Measurements from ENCODE around the gene AMH. TPM values are rescaled to one million over a fixed set of nuclear protein-coding genes. Genes with fewer than 3 reads are reported as not detected.
A peak's percentile ranks its signal among the peaks of the same experiment; 100 is the strongest.

The AMH gene
- total and polyA plus RNA-seq, 2 of the 13 experiments (the other 11 are each of a cell fraction or from before 2014, with no cell fraction given) = 0.03 to 0.18 TPM

DNA sequence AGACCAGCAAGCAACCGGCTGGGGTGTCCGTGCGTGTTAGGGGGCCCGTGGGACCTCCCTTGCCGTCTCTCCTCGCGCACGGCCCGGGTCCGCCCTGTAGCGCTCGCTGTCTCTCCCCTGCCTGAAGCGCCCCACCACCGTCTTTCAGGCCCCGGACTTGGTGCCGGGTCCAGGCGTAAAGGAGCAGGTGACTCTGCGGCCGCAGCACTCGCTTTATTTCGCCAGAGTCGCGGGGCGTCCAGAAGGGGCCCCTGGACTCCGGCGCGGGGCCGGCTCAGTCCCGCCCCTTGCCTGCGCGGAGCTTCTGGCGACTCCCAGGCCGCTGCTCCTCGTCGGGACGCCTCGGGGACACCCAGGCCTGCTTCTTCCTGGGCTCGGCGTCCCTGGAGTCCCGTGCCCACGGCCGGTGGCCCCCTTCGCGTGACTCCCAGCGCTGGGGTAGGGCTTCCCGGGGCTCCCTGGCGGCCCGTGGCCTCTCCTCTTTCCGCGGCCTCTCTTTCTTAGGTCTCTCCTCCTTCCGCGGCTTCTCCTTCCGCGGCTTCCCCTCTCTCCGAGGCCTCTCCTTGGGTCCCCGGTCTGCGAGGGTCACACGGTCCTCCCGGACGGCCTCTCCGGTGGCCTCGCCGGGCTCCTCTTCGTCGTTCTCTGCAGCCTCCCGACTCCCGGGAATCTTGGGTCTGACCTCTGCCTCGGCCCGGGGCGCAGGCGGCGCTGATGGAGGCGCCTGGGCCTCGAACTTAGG is 3.1 kb downstream of the AMH start (continued):
- peak; percentile 50; the same call in 1 of the 2 replicates for TF ChIP-seq GABPB1 (CRISPR knock-in tag; IDR thresholded peaks at IDR 0.05)
- TF ChIP-seq, protein P1, sequence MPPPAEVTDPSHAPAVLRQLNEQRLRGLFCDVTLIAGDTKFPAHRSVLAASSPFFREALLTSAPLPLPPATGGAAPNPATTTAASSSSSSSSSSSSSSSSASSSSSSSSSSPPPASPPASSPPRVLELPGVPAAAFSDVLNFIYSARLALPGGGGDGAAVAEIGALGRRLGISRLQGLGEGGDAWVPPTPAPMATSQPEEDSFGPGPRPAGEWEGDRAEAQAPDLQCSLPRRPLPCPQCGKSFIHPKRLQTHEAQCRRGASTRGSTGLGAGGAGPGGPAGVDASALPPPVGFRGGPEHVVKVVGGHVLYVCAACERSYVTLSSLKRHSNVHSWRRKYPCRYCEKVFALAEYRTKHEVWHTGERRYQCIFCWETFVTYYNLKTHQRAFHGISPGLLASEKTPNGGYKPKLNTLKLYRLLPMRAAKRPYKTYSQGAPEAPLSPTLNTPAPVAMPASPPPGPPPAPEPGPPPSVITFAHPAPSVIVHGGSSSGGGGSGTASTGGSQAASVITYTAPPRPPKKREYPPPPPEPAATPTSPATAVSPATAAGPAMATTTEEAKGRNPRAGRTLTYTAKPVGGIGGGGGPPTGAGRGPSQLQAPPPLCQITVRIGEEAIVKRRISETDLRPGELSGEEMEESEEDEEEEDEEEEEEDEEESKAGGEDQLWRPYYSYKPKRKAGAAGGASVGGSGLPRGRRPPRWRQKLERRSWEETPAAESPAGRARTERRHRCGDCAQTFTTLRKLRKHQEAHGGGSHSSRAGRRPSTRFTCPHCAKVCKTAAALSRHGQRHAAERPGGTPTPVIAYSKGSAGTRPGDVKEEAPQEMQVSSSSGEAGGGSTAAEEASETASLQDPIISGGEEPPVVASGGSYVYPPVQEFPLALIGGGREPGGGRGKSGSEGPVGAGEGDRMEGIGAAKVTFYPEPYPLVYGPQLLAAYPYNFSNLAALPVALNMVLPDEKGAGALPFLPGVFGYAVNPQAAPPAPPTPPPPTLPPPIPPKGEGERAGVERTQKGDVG (CRISPR knock-in tag; IDR thresholded peaks at IDR 0.05; ENCODE audit: borderline replicate concordance) = 0 out of 2 replicates have a peak, but pooled peaks have one; percentile 30
- peak; percentile 4 for TF ChIP-seq AGO1 (IDR thresholded peaks at IDR 0.05; ENCODE audit: low read depth, low read length, poor library complexity, severe bottlenecking)
- TF ChIP-seq ZSCAN20 (CRISPR knock-in tag; IDR thresholded peaks at IDR 0.05; ENCODE audit: borderline replicate concordance) = no peak
- 0 out of 2 replicates have a peak, but pooled peaks have one; percentile 4 for TF ChIP-seq HES4 (CRISPR knock-in tag; IDR thresholded peaks at IDR 0.05; ENCODE audit: borderline replicate concordance)
- TF ChIP-seq, protein P2, sequence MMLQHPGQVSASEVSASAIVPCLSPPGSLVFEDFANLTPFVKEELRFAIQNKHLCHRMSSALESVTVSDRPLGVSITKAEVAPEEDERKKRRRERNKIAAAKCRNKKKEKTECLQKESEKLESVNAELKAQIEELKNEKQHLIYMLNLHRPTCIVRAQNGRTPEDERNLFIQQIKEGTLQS (CRISPR knock-in tag; IDR thresholded peaks at IDR 0.05) = 0 out of 2 replicates have a peak, but pooled peaks have one; percentile 34
- TF ChIP-seq, protein P3, sequence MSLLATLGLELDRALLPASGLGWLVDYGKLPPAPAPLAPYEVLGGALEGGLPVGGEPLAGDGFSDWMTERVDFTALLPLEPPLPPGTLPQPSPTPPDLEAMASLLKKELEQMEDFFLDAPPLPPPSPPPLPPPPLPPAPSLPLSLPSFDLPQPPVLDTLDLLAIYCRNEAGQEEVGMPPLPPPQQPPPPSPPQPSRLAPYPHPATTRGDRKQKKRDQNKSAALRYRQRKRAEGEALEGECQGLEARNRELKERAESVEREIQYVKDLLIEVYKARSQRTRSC (CRISPR knock-in tag; IDR thresholded peaks at IDR 0.05; ENCODE audit: low read depth) = no peak
- TF ChIP-seq ZFX (CRISPR knock-in tag; IDR thresholded peaks at IDR 0.05; ENCODE audit: low read depth) = peak; percentile 12; the same call in 1 of the 2 replicates
- peak; percentile 56 for TF ChIP-seq RBFOX2 (IDR thresholded peaks at IDR 0.05; ENCODE audit: low read depth, low read length)
- TF ChIP-seq, protein P4, sequence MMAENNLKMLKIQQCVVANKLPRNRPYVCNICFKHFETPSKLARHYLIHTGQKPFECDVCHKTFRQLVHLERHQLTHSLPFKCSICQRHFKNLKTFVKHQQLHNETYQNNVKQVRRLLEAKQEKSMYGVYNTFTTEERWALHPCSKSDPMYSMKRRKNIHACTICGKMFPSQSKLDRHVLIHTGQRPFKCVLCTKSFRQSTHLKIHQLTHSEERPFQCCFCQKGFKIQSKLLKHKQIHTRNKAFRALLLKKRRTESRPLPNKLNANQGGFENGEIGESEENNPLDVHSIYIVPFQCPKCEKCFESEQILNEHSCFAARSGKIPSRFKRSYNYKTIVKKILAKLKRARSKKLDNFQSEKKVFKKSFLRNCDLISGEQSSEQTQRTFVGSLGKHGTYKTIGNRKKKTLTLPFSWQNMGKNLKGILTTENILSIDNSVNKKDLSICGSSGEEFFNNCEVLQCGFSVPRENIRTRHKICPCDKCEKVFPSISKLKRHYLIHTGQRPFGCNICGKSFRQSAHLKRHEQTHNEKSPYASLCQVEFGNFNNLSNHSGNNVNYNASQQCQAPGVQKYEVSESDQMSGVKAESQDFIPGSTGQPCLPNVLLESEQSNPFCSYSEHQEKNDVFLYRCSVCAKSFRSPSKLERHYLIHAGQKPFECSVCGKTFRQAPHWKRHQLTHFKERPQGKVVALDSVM (CRISPR knock-in tag; IDR thresholded peaks at IDR 0.05) = peak; percentile 49; the same call in 1 of the 2 replicates
- 0 out of 2 replicates have a peak, but pooled peaks have one; percentile 32 for TF ChIP-seq ZNF205 (CRISPR knock-in tag; IDR thresholded peaks at IDR 0.05)
- peak; percentile 4; the same call in 1 of the 2 replicates for TF ChIP-seq HDAC1 (CRISPR knock-in tag; IDR thresholded peaks at IDR 0.05)
- peak; percentile 36; the same call in 1 of the 2 replicates for TF ChIP-seq PHF8 (CRISPR knock-in tag; IDR thresholded peaks at IDR 0.05)
- TF ChIP-seq ZNF670 (CRISPR knock-in tag; IDR thresholded peaks at IDR 0.05; ENCODE audit: borderline replicate concordance) = 0 out of 2 replicates have a peak, but pooled peaks have one; percentile 13

Measured in HepG2 (cell line).